H1 (cell line): ENCODE measurements around the gene ERAP2.

ENCODE experiments used
- CTCF ChIP-seq, 3 experiments: IDR thresholded peaks; 1 replicate in 2 of 3; 2 replicates in 1 of 3; pipeline versions ENCODE4 v1.5.1 to v1.6.1; 2011; ENCODE audit warnings: low read length in 3 of 3, mild to moderate bottlenecking in 3 of 3, inconsistent platforms in 2 of 3, low read depth in 1 of 3, moderate library complexity in 1 of 3; ENCODE audit not compliant: insufficient read depth in 1 of 3; ENCODE audit errors: control extremely low read depth in 1 of 3
- EP300 ChIP-seq, 2 experiments: IDR thresholded peaks; 1 replicate in 1 of 2; 2 replicates in 1 of 2; pipeline ENCODE4 v1.6.1; 2011 to 2012; ENCODE audit warnings: low read depth in 2 of 2, low read length in 2 of 2, mild to moderate bottlenecking in 2 of 2, borderline replicate concordance in 1 of 2, inconsistent platforms in 1 of 2, moderate library complexity in 1 of 2
- EZH2 ChIP-seq: fragments of 200-600 bp; sonication (generic); IDR thresholded peaks from 2 replicates; pipeline ENCODE4 v1.7.1; 2012; ENCODE audit warnings: low read depth, mild to moderate bottlenecking, moderate library complexity, low read length, inconsistent platforms; ENCODE audit not compliant: severe bottlenecking
- SAP30 ChIP-seq: fragments of 300-600 bp; sonication (generic); IDR thresholded peaks from 2 replicates; pipeline ENCODE4 v1.7.1; 2012; ENCODE audit warnings: low read length, moderate library complexity, mild to moderate bottlenecking, inconsistent platforms; ENCODE audit not compliant: insufficient read depth, insufficient replicate concordance
- SP2 ChIP-seq: IDR thresholded peaks from 2 replicates; pipeline ENCODE4 v1.6.1; 2012; ENCODE audit warnings: mild to moderate bottlenecking, low read length, inconsistent platforms
- TBP ChIP-seq: IDR thresholded peaks from 2 replicates; pipeline ENCODE4 v1.6.1; 2011; ENCODE audit warnings: low read depth, low read length, improper control_type of control experiment

- TF ChIP-seq EP300 (IDR thresholded peaks at IDR 0.05; ENCODE audit: borderline replicate concordance in 1 of 2, low read depth in 2 of 2, low read length in 2 of 2) (no peak), EZH2 (no peak), CTCF (IDR thresholded peaks at IDR 0.05; ENCODE audit: control extremely low read depth in 1 of 3, insufficient read depth in 1 of 3, low read depth in 1 of 3, low read length in 3 of 3) (no peak), SAP30 (no peak), TBP (no peak), SP2 (no peak)
Measured at GRCh38 chr5:96930058-96930457, 53.8 kb downstream of the ERAP2 start.
